HEK293T (cell line): Measurements from ENCODE around the gene PRKG1.

Experiments used
- CTCF ChIA-PET: fragments of 350-600 bp; formaldehyde crosslinking; extraction: SDS; loops from one replicate; lab custom pipeline; 2021; ENCODE audit warnings: antibody characterized with exemption, inconsistent platforms; lab: Yijun Ruan, JAX
- POLR2A ChIA-PET: fragments of 350-600 bp; formaldehyde crosslinking; extraction: SDS; loops from one replicate; lab custom pipeline; 2020; ENCODE audit warnings: antibody characterized with exemption, inconsistent platforms; lab: Yijun Ruan, JAX
- DNase-seq: peaks from one replicate; pipeline ENCODE4 v3.0.0; 2012; ENCODE audit warnings: mixed read lengths; ENCODE audit errors: extremely low spot score
- ARNT ChIP-seq: fragments of 450-650 bp; IDR thresholded peaks from 2 replicates; pipeline ENCODE4 v1.6.1; 2017; ENCODE audit warnings: mild to moderate bottlenecking
- BHLHE40 ChIP-seq: fragments of 450-650 bp; IDR thresholded peaks from 2 replicates; pipeline ENCODE4 v1.6.1; 2016; ENCODE audit warnings: mild to moderate bottlenecking, moderate library complexity, borderline replicate concordance
- CTBP1 ChIP-seq: fragments of 450-650 bp; IDR thresholded peaks from 2 replicates; pipeline ENCODE4 v1.6.1; 2016; ENCODE audit warnings: borderline replicate concordance
- ELF4 ChIP-seq: fragments of 450-650 bp; IDR thresholded peaks from 2 replicates; pipeline ENCODE4 v1.6.1; 2017; ENCODE audit warnings: antibody characterized with exemption
- FOXA1 ChIP-seq: fragments of 450-650 bp; IDR thresholded peaks from 2 replicates; pipeline ENCODE4 v1.6.1; 2016; ENCODE audit warnings: mild to moderate bottlenecking
- FOXK2 ChIP-seq: fragments of 450-650 bp; IDR thresholded peaks from 2 replicates; pipeline ENCODE4 v1.6.1; 2016; ENCODE audit warnings: mild to moderate bottlenecking
- FOXM1 ChIP-seq: fragments of 450-650 bp; IDR thresholded peaks from 2 replicates; pipeline ENCODE4 v1.6.1; 2017; ENCODE audit warnings: mild to moderate bottlenecking, borderline replicate concordance
- HDGF ChIP-seq: fragments of 450-650 bp; IDR thresholded peaks from 2 replicates; pipeline ENCODE4 v1.6.1; 2017; ENCODE audit warnings: antibody characterized with exemption, borderline replicate concordance
- L3MBTL2 ChIP-seq: fragments of 450-650 bp; conservative IDR thresholded peaks from 2 replicates; pipeline ENCODE4 v1.6.1; 2016; ENCODE audit warnings: mild to moderate bottlenecking
- LEF1 ChIP-seq: fragments of 450-650 bp; IDR thresholded peaks from 2 replicates; pipeline ENCODE4 v1.6.1; 2017; ENCODE audit warnings: mild to moderate bottlenecking, borderline replicate concordance
- NFRKB ChIP-seq: fragments of 450-650 bp; IDR thresholded peaks from 2 replicates; pipeline ENCODE4 v1.6.1; 2016; ENCODE audit warnings: mild to moderate bottlenecking, moderate library complexity
- PKNOX1 ChIP-seq: fragments of 450-650 bp; IDR thresholded peaks from 2 replicates; pipeline ENCODE4 v1.6.1; 2016
- SP1 ChIP-seq: fragments of 450-650 bp; IDR thresholded peaks from 2 replicates; pipeline ENCODE4 v1.6.1; 2017
- SUZ12 ChIP-seq: fragments of 450-650 bp; IDR thresholded peaks from 2 replicates; pipeline ENCODE4 v1.6.1; 2016; ENCODE audit warnings: mild to moderate bottlenecking
- TARDBP ChIP-seq: fragments of 450-650 bp; IDR thresholded peaks from 2 replicates; pipeline ENCODE4 v1.6.1; 2016
- ZNF384 ChIP-seq: fragments of 450-650 bp; IDR thresholded peaks from 2 replicates; pipeline ENCODE4 v1.6.1; 2016

PRKG1 gene

GRCh38 chr10:51250278-51250920, 176.1 kb downstream of the PRKG1 start:
- CTCF ChIA-PET = no interaction called here
- TF ChIP-seq ELF4 (no peak), HDGF (no peak), LEF1 (no peak), L3MBTL2 (no peak), FOXA1 (no peak), PKNOX1 (no peak), BHLHE40 (no peak), ARNT (no peak), SP1 (no peak), TARDBP (no peak), FOXM1 (no peak), CTBP1 (no peak), FOXK2 (no peak)
- DNase-seq = no peak
- POLR2A ChIA-PET = no interaction called here

GRCh38 chr10:51251110-51251509, 176.8 kb downstream of the PRKG1 start:
- ChIA-PET POLR2A (no interaction called here), CTCF (interaction anchor here (0.7 kb wide), 1 partner anchor 1737 kb away, joined by 4 read pairs; no protein-coding TSS in a partner anchor)
- no peak for DNase-seq
- no peak for TF ChIP-seq ELF4
- no peak for TF ChIP-seq TARDBP
- no peak for TF ChIP-seq PKNOX1
- no peak for TF ChIP-seq SP1
- no peak for TF ChIP-seq LEF1
- no peak for TF ChIP-seq ARNT
- no peak for TF ChIP-seq FOXA1
- no peak for TF ChIP-seq BHLHE40

- ChIA-PET CTCF (no interaction called here), POLR2A (interaction anchor here (1.0 kb wide), 1 partner anchor 262 kb away, joined by 3 read pairs; no protein-coding TSS in a partner anchor)
- no peak for DNase-seq
- TF ChIP-seq FOXK2 (no peak), NFRKB (no peak), ARNT (no peak), FOXA1 (no peak), ELF4 (no peak), L3MBTL2 (no peak), SP1 (no peak), PKNOX1 (no peak), ZNF384 (no peak), CTBP1 (no peak), LEF1 (no peak)
Observed at GRCh38 chr10:51255381-51255780, 181.1 kb downstream of the PRKG1 start.

- TF ChIP-seq BHLHE40 (no peak), PKNOX1 (no peak), FOXM1 (no peak), ARNT (no peak), TARDBP (no peak), FOXA1 (no peak), ELF4 (no peak), ZNF384 (no peak), NFRKB (no peak), CTBP1 (no peak), LEF1 (no peak), FOXK2 (no peak), SUZ12 (no peak), L3MBTL2 (no peak)
- ChIA-PET CTCF (interaction anchor here (0.6 kb wide), 1 partner anchor 636 kb away, joined by 3 read pairs; no protein-coding TSS in a partner anchor), POLR2A (no interaction called here)
- no peak for DNase-seq
Observed at GRCh38 chr10:51257511-51258248, 183.4 kb downstream of the PRKG1 start.

GRCh38 chr10:51260376-51260775, 186.1 kb downstream of the PRKG1 start:
- ChIA-PET POLR2A (no interaction called here), CTCF (no interaction called here)
- no peak for DNase-seq
- TF ChIP-seq HDGF (no peak), CTBP1 (no peak), L3MBTL2 (no peak), FOXA1 (no peak), ARNT (no peak), ELF4 (no peak), LEF1 (no peak), BHLHE40 (no peak), FOXK2 (no peak), NFRKB (no peak), TARDBP (no peak), ZNF384 (no peak), SUZ12 (no peak), SP1 (no peak), FOXM1 (no peak), PKNOX1 (no peak)
